H1 (cell line): ENCODE data around the gene CTNNA3. TPM values are rescaled to one million over a fixed set of nuclear protein-coding genes. Genes with fewer than 3 reads are reported as not detected.

Source experiments
- CTCF ChIA-PET: fragments of 300-600 bp; sonication (Branson Sonifier 250); formaldehyde crosslinking; loops from one replicate; lab custom pipeline; 2021; ENCODE audit not compliant: partially characterized antibody; lab: Charles Lee
- POLR2A ChIA-PET: fragments of 300-600 bp; sonication (Branson Sonifier 250); formaldehyde crosslinking; loops from one replicate; lab custom pipeline; 2021; ENCODE audit warnings: inconsistent platforms; ENCODE audit not compliant: partially characterized antibody; lab: Charles Lee
- DNase-seq, 2 experiments: peaks; one replicate each; pipeline versions ENCODE4 v3.0.0 to v3.0.0-alpha.2; 2010 to 2022; ENCODE audit warnings: low spot score in 2 of 2, low read depth in 1 of 2, mixed read lengths in 1 of 2
- FAIRE-seq: peaks from 2 replicates; lab custom pipeline; 2011; peaks lifted over from hg19 to GRCh38; lab: Jason Lieb, UNC
- H2AFZ ChIP-seq: 2 replicates; pipeline ENCODE4 v1.8.1; 2012; ENCODE audit warnings: low read length, inconsistent platforms
- H2AK5ac ChIP-seq: 2 replicates; pipeline ENCODE4 v1.6.1; 2013; ENCODE audit warnings: low read depth, low read length
- H2BK120ac ChIP-seq: replicated peaks from 2 replicates; pipeline ENCODE3; 2013; ENCODE audit warnings: low read depth, low read length, inconsistent platforms
- H2BK12ac ChIP-seq: 2 replicates; pipeline ENCODE4 v1.6.1; 2013; ENCODE audit warnings: low read depth, low read length
- H2BK15ac ChIP-seq: 2 replicates; pipeline ENCODE4 v1.6.1; 2013; ENCODE audit warnings: low read length
- H2BK20ac ChIP-seq: 2 replicates; pipeline ENCODE4 v1.6.1; 2013; ENCODE audit warnings: low read length
- H2BK5ac ChIP-seq: 2 replicates; pipeline ENCODE4 v1.6.1; 2013; ENCODE audit warnings: low read depth, low read length
- H3K14ac ChIP-seq: 2 replicates; pipeline ENCODE4 v1.6.1; 2013; ENCODE audit warnings: inconsistent platforms; ENCODE audit not compliant: insufficient read length
- H3K18ac ChIP-seq: 2 replicates; pipeline ENCODE4 v1.6.1; 2013; ENCODE audit warnings: low read length; ENCODE audit errors: extremely low read depth
- H3K23ac ChIP-seq: 2 replicates; pipeline ENCODE4 v1.6.1; 2013; ENCODE audit warnings: inconsistent platforms; ENCODE audit not compliant: insufficient read length
- H3K23me2 ChIP-seq: 2 replicates; pipeline ENCODE4 v1.6.1; 2013; ENCODE audit warnings: low read depth, low read length
- H3K27ac ChIP-seq: 2 replicates; pipeline ENCODE4 v1.6.1; 2011; ENCODE audit warnings: low read depth, low read length, inconsistent platforms
- H3K27me3 ChIP-seq, 4 experiments: replicated peaks in 1 of 4; 1 replicate in 1 of 4; 2 replicates in 3 of 4; pipeline versions ENCODE4 v1.6.1 to v1.8.1; 2011 to 2013; ENCODE audit warnings: low read length in 3 of 4, mild to moderate bottlenecking in 3 of 4, inconsistent platforms in 2 of 4, mixed read lengths in 2 of 4, moderate library complexity in 1 of 4; ENCODE audit not compliant: control insufficient read depth in 3 of 4, insufficient read depth in 3 of 4; ENCODE audit errors: extremely low read depth in 1 of 4
- H3K36me3 ChIP-seq, 4 experiments: 2 replicates each; pipeline versions ENCODE4 v1.6.1 to v1.8.1; 2011 to 2013; ENCODE audit warnings: mild to moderate bottlenecking in 4 of 4, low read length in 3 of 4, moderate library complexity in 2 of 4, control low read depth in 1 of 4, inconsistent platforms in 1 of 4; ENCODE audit not compliant: insufficient read depth in 4 of 4, control insufficient read depth in 2 of 4
- H3K4ac ChIP-seq: replicated peaks from 2 replicates; pipeline ENCODE3; 2013; ENCODE audit warnings: low read length, low read depth, mixed read lengths, inconsistent platforms; ENCODE audit not compliant: insufficient read length
- H3K4me1 ChIP-seq, 4 experiments: replicated peaks in 1 of 4; 1 replicate in 1 of 4; 2 replicates in 3 of 4; pipeline versions ENCODE4 v1.6.1 to v1.8.1; 2011 to 2013; ENCODE audit warnings: low read length in 3 of 4, inconsistent platforms in 2 of 4, mixed read lengths in 1 of 4; ENCODE audit not compliant: insufficient read depth in 4 of 4, control insufficient read depth in 3 of 4
- H3K4me2 ChIP-seq, 2 experiments: 2 replicates each; pipeline versions ENCODE4 v1.6.1 to v1.8.1; 2011 to 2013; ENCODE audit warnings: low read depth in 2 of 2, low read length in 2 of 2, control low read depth in 1 of 2, inconsistent platforms in 1 of 2, mild to moderate bottlenecking in 1 of 2; ENCODE audit not compliant: insufficient read depth in 1 of 2
- H3K4me3 ChIP-seq, 4 experiments: fragments of 200-600, 300-600 bp in 1 of 4; sonication (generic), shearing (Covaris generic), sonication (Bioruptor Twin) in 1 of 4; 2 replicates each; pipeline versions ENCODE4 v1.5.1 to v1.8.1; 2011 to 2016; ENCODE audit warnings: low read length in 4 of 4, low read depth in 3 of 4, control low read depth in 2 of 4, inconsistent platforms in 2 of 4, mild to moderate bottlenecking in 2 of 4, mixed read lengths in 1 of 4, moderate library complexity in 1 of 4; ENCODE audit not compliant: insufficient read depth in 2 of 4; ENCODE audit errors: extremely low read depth in 1 of 4
- H3K56ac ChIP-seq: replicated peaks from 2 replicates; pipeline ENCODE3; 2013; ENCODE audit warnings: low read depth, mild to moderate bottlenecking, mixed read lengths, low read length, inconsistent platforms; ENCODE audit not compliant: insufficient read length
- H3K79me1 ChIP-seq: 2 replicates; pipeline ENCODE4 v1.6.1; 2013; ENCODE audit warnings: low read depth, low read length, control low read depth
- H3K79me2 ChIP-seq, 2 experiments: 2 replicates each; pipeline versions ENCODE4 v1.6.1 to v1.8.1; 2012 to 2013; ENCODE audit warnings: low read length in 2 of 2, mild to moderate bottlenecking in 2 of 2, inconsistent platforms in 1 of 2; ENCODE audit not compliant: insufficient read depth in 2 of 2, control insufficient read depth in 1 of 2
- H3K9ac ChIP-seq, 4 experiments: replicated peaks in 1 of 4; 1 replicate in 1 of 4; 2 replicates in 3 of 4; pipeline versions ENCODE4 v1.6.1 to v1.8.1; 2011 to 2013; ENCODE audit warnings: low read depth in 3 of 4, low read length in 3 of 4, control low read depth in 2 of 4, mild to moderate bottlenecking in 2 of 4, moderate library complexity in 2 of 4, inconsistent platforms in 1 of 4; ENCODE audit errors: extremely low read depth in 1 of 4
- H3K9me3 ChIP-seq, 2 experiments: 2 replicates each; pipeline versions ENCODE4 v1.6.1 to v1.8.1; 2012 to 2013; ENCODE audit warnings: mild to moderate bottlenecking in 2 of 2, moderate library complexity in 2 of 2, control low read depth in 1 of 2, inconsistent platforms in 1 of 2, low read depth in 1 of 2, low read length in 1 of 2, mixed read lengths in 1 of 2; ENCODE audit not compliant: insufficient read depth in 2 of 2
- H4K20me1 ChIP-seq, 2 experiments: replicated peaks in 1 of 2; 2 replicates each; pipeline versions ENCODE3 to v1.8.1; 2011 to 2013; ENCODE audit warnings: inconsistent platforms in 2 of 2, low read length in 2 of 2, mild to moderate bottlenecking in 1 of 2; ENCODE audit not compliant: insufficient read depth in 2 of 2, control insufficient read depth in 1 of 2
- H4K5ac ChIP-seq: 2 replicates; pipeline ENCODE4 v1.6.1; 2013; ENCODE audit warnings: low read length, low read depth, mixed read lengths, inconsistent platforms; ENCODE audit not compliant: insufficient read length
- H4K8ac ChIP-seq: 2 replicates; pipeline ENCODE4 v1.8.0; 2013; ENCODE audit warnings: mild to moderate bottlenecking, moderate library complexity, low read length, inconsistent platforms; ENCODE audit not compliant: insufficient read depth; ENCODE audit errors: extremely low read depth
- H4K91ac ChIP-seq: replicated peaks from 2 replicates; pipeline ENCODE3; 2013; ENCODE audit warnings: low read length, mixed read lengths, inconsistent platforms; ENCODE audit not compliant: insufficient read length
- ASH2L ChIP-seq: fragments of 200-600, 300-600 bp; sonication (generic); IDR thresholded peaks from one replicate; pipeline ENCODE4 v1.7.1; 2017; ENCODE audit warnings: low read length
- SAP30 ChIP-seq: fragments of 300-600 bp; sonication (generic); IDR thresholded peaks from 2 replicates; pipeline ENCODE4 v1.7.1; 2012; ENCODE audit warnings: low read length, moderate library complexity, mild to moderate bottlenecking, inconsistent platforms; ENCODE audit not compliant: insufficient read depth, insufficient replicate concordance
- SIN3A ChIP-seq, 2 experiments: IDR thresholded peaks in 1 of 2; conservative IDR thresholded peaks in 1 of 2; 2 replicates each; pipeline ENCODE4 v1.6.1; 2011 to 2012; ENCODE audit warnings: low read length in 2 of 2, improper control_type of control experiment in 1 of 2, low read depth in 1 of 2, mild to moderate bottlenecking in 1 of 2
- WGBS, 2 experiments: shearing (Covaris generic) in 1 of 2; methylation state at CpG; one replicate each; pipeline versions ENCODE4 v1.1.6 to v1.1.7; 2013 to 2015; ENCODE audit warnings: low lambda C conversion rate in 2 of 2, mixed read lengths in 2 of 2, inconsistent platforms in 1 of 2, low coverage in 1 of 2, missing lambda C conversion rate in 1 of 2; ENCODE audit not compliant: insufficient replicate concordance in 2 of 2, insufficient coverage in 1 of 2, insufficient read length in 1 of 2; ENCODE audit errors: extremely low coverage in 1 of 2, missing lambda C conversion rate in 1 of 2; 5-methylcytosine and 5-hydroxymethylcytosine counted together
- polyA plus RNA-seq, 7 experiments: library from polyadenylated mRNA; depleted of rRNA in 3 of 7; stranded (reverse) in 5 of 7; unstranded in 2 of 7; fragments of >200 nt in 5 of 7; fragments of 200-250 nt in 2 of 7; gene quantifications; 1 replicate in 5 of 7; 2 replicates in 1 of 7; 4 replicates in 1 of 7; pipeline versions ENCODE4 v1.2.1 to v1.2.3, GENCODE V29; 2011 to 2013; ENCODE audit warnings: missing spikeins in 2 of 7, mixed read lengths in 2 of 7
- total RNA-seq: library from RNA; stranded (reverse); fragmentation: NEBNext Ultra II Directional; extraction: Animal tissue kit (Norgen Biotek cat#: 25700); gene quantifications from 2 replicates; pipeline ENCODE4 v1.2.1, GENCODE V29; 2021
- TF ChIP-seq, protein P1 (sequence below): IDR thresholded peaks from 2 replicates; pipeline ENCODE4 v1.6.1; 2012; ENCODE audit warnings: inconsistent platforms
- TF ChIP-seq, protein P2 (sequence below): IDR thresholded peaks from 2 replicates; pipeline ENCODE4 v1.6.1; 2011; ENCODE audit warnings: low read depth, mild to moderate bottlenecking, low read length; ENCODE audit not compliant: insufficient read depth

The CTNNA3 gene
- total and polyA plus RNA-seq, 2 of the 8 experiments (the other 6 are each of a cell fraction or from before 2014, with no cell fraction given) = 1.3 to 1.5 TPM

DNA sequence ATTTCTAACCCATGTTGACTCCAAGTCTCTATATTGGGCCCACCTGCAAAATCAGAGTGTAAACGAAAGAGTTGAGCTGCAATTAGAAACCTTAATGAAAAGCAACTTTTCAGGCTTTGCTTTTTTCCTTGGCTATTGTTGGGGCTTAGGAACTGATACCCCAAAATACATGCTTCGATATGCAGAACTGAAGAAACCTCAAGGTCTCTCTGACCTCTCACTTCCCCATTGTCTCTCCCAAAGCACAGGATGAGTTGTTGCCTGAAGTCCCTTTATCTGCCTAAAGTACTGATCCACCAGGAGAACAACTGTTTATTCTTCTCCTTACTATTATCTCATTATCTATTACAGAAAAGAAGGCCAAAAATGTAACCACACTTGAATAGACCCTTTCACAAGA lies 1436.2 kb downstream of the CTNNA3 start:
- CTCF ChIA-PET = interaction anchor here (3.4 kb wide), 1 partner anchor 18 kb away, joined by 12 read pairs; no protein-coding TSS in a partner anchor
- FAIRE-seq = no peak

More for the DNA sequence above, 1436.2 kb downstream of the CTNNA3 start:
- Histone ChIP-seq H3K36me3 (no peaks in the 10 kb centered on the region), H2BK12ac (no peak overlapping the region), H3K27me3 (no peaks in the 10 kb centered on the region), H3K4me3 (no peak overlapping the region), H2AFZ (no peak overlapping the region), H3K9ac (no peak overlapping the region), H3K4ac (no peak overlapping the region), H2BK5ac (no peak overlapping the region), H2BK120ac (no peak overlapping the region), H3K56ac (no peak overlapping the region), H3K4me2 (no peak overlapping the region), H4K20me1 (no peaks in the 10 kb centered on the region), H3K9me3 (no peaks in the 10 kb centered on the region), H2AK5ac (no peak overlapping the region), H4K8ac (no peak overlapping the region), H4K5ac (no peak overlapping the region), H4K91ac (no peak overlapping the region), H3K4me1 (0 out of 7 replicates have a peak, but pooled peaks cover 0 to 2% (median 0%) of the 10 kb centered on the region in 4 experiments), H3K18ac (no peak overlapping the region), H3K23me2 (no peaks in the 10 kb centered on the region), H3K23ac (no peak overlapping the region), H3K14ac (no peak overlapping the region), H2BK20ac (no peak overlapping the region), H2BK15ac (no peak overlapping the region), H3K79me2 (no peaks in the 10 kb centered on the region), H3K79me1 (no peaks in the 10 kb centered on the region), H3K27ac (no peak overlapping the region)
- 94% methylated on average over 2 of the region's 2 CpGs; no CpG with 5 or more reads in 1 of the 2 experiments for WGBS, 2 experiments
- no peak for TF ChIP-seq ASH2L
- TF ChIP-seq, protein P1, sequence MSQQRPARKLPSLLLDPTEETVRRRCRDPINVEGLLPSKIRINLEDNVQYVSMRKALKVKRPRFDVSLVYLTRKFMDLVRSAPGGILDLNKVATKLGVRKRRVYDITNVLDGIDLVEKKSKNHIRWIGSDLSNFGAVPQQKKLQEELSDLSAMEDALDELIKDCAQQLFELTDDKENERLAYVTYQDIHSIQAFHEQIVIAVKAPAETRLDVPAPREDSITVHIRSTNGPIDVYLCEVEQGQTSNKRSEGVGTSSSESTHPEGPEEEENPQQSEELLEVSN = no peak
- TF ChIP-seq SIN3A (conservative IDR thresholded peaks at IDR 0.05 in 1 of 2, IDR thresholded peaks at IDR 0.05 in 1 of 2; ENCODE audit: low read depth in 1 of 2, low read length in 2 of 2) = no peak
- TF ChIP-seq, protein P2, sequence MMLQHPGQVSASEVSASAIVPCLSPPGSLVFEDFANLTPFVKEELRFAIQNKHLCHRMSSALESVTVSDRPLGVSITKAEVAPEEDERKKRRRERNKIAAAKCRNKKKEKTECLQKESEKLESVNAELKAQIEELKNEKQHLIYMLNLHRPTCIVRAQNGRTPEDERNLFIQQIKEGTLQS = no peak
- TF ChIP-seq SAP30 = no peak
- no peak for DNase-seq
- POLR2A ChIA-PET = no interaction called here
